WI38 (cell line): ENCODE measurements around the gene GPC5.
"Not testable (repeated sequence)": the region's sequence is repeated elsewhere in the genome, so short reads cannot be mapped to it uniquely, and the experiment has no call there.

Experiments used
- H3K4me3 ChIP-seq: 2 replicates; pipeline ENCODE4 v1.5.1; 2011; ENCODE audit warnings: low read depth, mild to moderate bottlenecking, control low read depth, low read length
- CTCF ChIP-seq: IDR thresholded peaks from 2 replicates; pipeline ENCODE4 v1.5.1; 2012; ENCODE audit warnings: low read depth, mild to moderate bottlenecking, control low read depth, low read length

The GPC5 gene

GRCh38 chr13:92259523-92259922 lies 861.1 kb downstream of the GPC5 start:
- TF ChIP-seq CTCF, result no peak
- H3K4me3 ChIP-seq, result no peak overlapping the region

GRCh38 chr13:92260363-92260762 lies 861.9 kb downstream of the GPC5 start:
- TF ChIP-seq CTCF, result no peak

GRCh38 chr13:92262100-92262788 lies 863.8 kb downstream of the GPC5 start:
- no peak for TF ChIP-seq CTCF

More at GRCh38 chr13:92260363-92260762, 861.9 kb downstream of the GPC5 start:
- H3K4me3 ChIP-seq, result no peak overlapping the region

GRCh38 chr13:92265408-92265807 lies 867.0 kb downstream of the GPC5 start:
- TF ChIP-seq CTCF, result no peak
- no peak overlapping the region for H3K4me3 ChIP-seq

More at GRCh38 chr13:92262100-92262788, 863.8 kb downstream of the GPC5 start:
- H3K4me3 ChIP-seq, result no peak overlapping the region

GRCh38 chr13:92270990-92271389 lies 872.6 kb downstream of the GPC5 start:
- no peak overlapping the region for H3K4me3 ChIP-seq
- TF ChIP-seq CTCF, result no peak

- H3K4me3 ChIP-seq, result no peak overlapping the region
- no peak for TF ChIP-seq CTCF
Observed at GRCh38 chr13:92272177-92272576, 873.8 kb downstream of the GPC5 start.

- not testable (repeated sequence) for H3K4me3 ChIP-seq
Observed at GRCh38 chr13:92280986-92281385, 882.6 kb downstream of the GPC5 start.

- not testable (repeated sequence) for H3K4me3 ChIP-seq
Observed at GRCh38 chr13:92290718-92291307, 892.4 kb downstream of the GPC5 start.

- not testable (repeated sequence) for H3K4me3 ChIP-seq
Observed at GRCh38 chr13:92294533-92294932, 896.1 kb downstream of the GPC5 start.

- not testable (repeated sequence) for H3K4me3 ChIP-seq
Observed at GRCh38 chr13:92296154-92296671, 897.8 kb downstream of the GPC5 start.
